ENCODE data around the gene MAPKBP1. TPM values are rescaled to one million over a fixed set of nuclear protein-coding genes. Genes with fewer than 3 reads are reported as not detected.

The MAPKBP1 gene
- total RNA-seq, 4 donors from 2014 or later = 4.2 to 8.4 (median 5.4) TPM

GRCh38 chr15:41806291-41807181 is 32.3 kb downstream of the MAPKBP1 start:
- Histone ChIP-seq H3K4me3 (no peak overlapping the region), H3K9me3 (no peaks in the 10 kb centered on the region), H3K27me3 (no peaks in the 10 kb centered on the region), H3K27ac (no peak overlapping the region), H3K36me3 (no peaks in the 10 kb centered on the region), H3K4me1 (peaks cover 3 to 7% of the 10 kb centered on the region in 2 donors)
- no peak for TF ChIP-seq CTCF (IDR thresholded peaks at IDR 0.05 in 4 of 5, conservative IDR thresholded peaks at IDR 0.05 in 1 of 5)
- no peak for TF ChIP-seq POLR2A (IDR thresholded peaks at IDR 0.05)
- in situ Hi-C loops (cut with MboI; ENCODE audit: low sequenced_read_pairs in 4 of 4) (loop anchor here in 1 of 4 donors (25.0 kb wide), 1 partner anchor 194 kb away; no protein-coding TSS in a partner anchor), intact Hi-C loops (cut with DNase I; ENCODE audit: low total_unique reads) (no loop called here)
- DNase-seq (no peak), ATAC-seq (no peak)

GRCh38 chr15:41809121-41809520 is 34.8 kb downstream of the MAPKBP1 start:
- Histone ChIP-seq H3K9me3 (no peaks in the 10 kb centered on the region), H3K36me3 (peaks cover 0 to 5% of the 10 kb centered on the region in 2 donors), H3K27me3 (no peaks in the 10 kb centered on the region), H3K4me1 (peaks cover 3 to 7% of the 10 kb centered on the region in 2 donors), H3K4me3 (no peak overlapping the region), H3K27ac (no peak overlapping the region)
- intact Hi-C loops (cut with DNase I; ENCODE audit: low total_unique reads) = no loop called here
- no peak for TF ChIP-seq POLR2A (IDR thresholded peaks at IDR 0.05)
- ATAC-seq (no peak), DNase-seq (no peak)
- in situ Hi-C loops (cut with MboI; ENCODE audit: low sequenced_read_pairs in 4 of 4) = loop anchor here in 1 of 4 donors (25.0 kb wide), 1 partner anchor 197 kb away; no protein-coding TSS in a partner anchor

GRCh38 chr15:41809526-41810220 is 35.4 kb downstream of the MAPKBP1 start:
- TF ChIP-seq POLR2A (IDR thresholded peaks at IDR 0.05) = no peak
- no peak for TF ChIP-seq CTCF (IDR thresholded peaks at IDR 0.05 in 4 of 5, conservative IDR thresholded peaks at IDR 0.05 in 1 of 5)
- Histone ChIP-seq H3K4me1 (peaks cover 3 to 7% of the 10 kb centered on the region in 2 donors), H3K27ac (no peak overlapping the region), H3K9me3 (no peaks in the 10 kb centered on the region), H3K4me3 (no peak overlapping the region), H3K27me3 (no peaks in the 10 kb centered on the region), H3K36me3 (peaks cover 0 to 5% of the 10 kb centered on the region in 2 donors)
- in situ Hi-C loops (cut with MboI; ENCODE audit: low sequenced_read_pairs in 4 of 4) = loop anchor here (5.0 to 25.0 kb wide), 4 partner anchors 37 to 205 kb away; partner anchors contain the start of gene MAPKBP1 (in 3 of the 4)
- intact Hi-C loops (cut with DNase I; ENCODE audit: low total_unique reads) = loop anchor here (5.0 kb wide), 2 partner anchors 207 to 252 kb away; partner anchors contain the start of gene TYRO3
- DNase-seq (no peak), ATAC-seq (no peak)

- Histone ChIP-seq H3K27ac (no peak overlapping the region), H3K27me3 (no peaks in the 10 kb centered on the region), H3K9me3 (no peaks in the 10 kb centered on the region), H3K4me1 (no peaks in the 10 kb centered on the region), H3K4me3 (no peak overlapping the region), H3K36me3 (peaks cover 0 to 5% of the 10 kb centered on the region in 2 donors)
- in situ Hi-C loops (cut with MboI; ENCODE audit: low sequenced_read_pairs in 4 of 4) (loop anchor here (5.0 to 25.0 kb wide), 4 partner anchors 39 to 206 kb away; partner anchors contain the start of gene MAPKBP1 (in 3 of the 4)), intact Hi-C loops (cut with DNase I; ENCODE audit: low total_unique reads) (loop anchor here (1.0 to 5.0 kb wide), 3 partner anchors 37 to 254 kb away; partner anchors contain the start of genes MAPKBP1 and TYRO3)
- no peak for DNase-seq
- no peak for TF ChIP-seq POLR2A (IDR thresholded peaks at IDR 0.05)
- TF ChIP-seq CTCF (IDR thresholded peaks at IDR 0.05 in 4 of 5, conservative IDR thresholded peaks at IDR 0.05 in 1 of 5) = no peak
- peak in 1 of 2 donors; percentile 23 for ATAC-seq
Observed at GRCh38 chr15:41810651-41811431, 36.6 kb downstream of the MAPKBP1 start.
